HG03354 (cell line): Measurements from ENCODE around the gene PCDHB6.
"Not testable (repeated sequence)": the region's sequence is repeated elsewhere in the genome, so short reads cannot be mapped to it uniquely, and the experiment has no call there.

Source experiments
- ATAC-seq: cut with Tn5 transposase; IDR thresholded peaks from one replicate; pipeline ENCODE4 v1.9.1; 2021; ENCODE audit warnings: mild to moderate bottlenecking; ENCODE audit not compliant: unreplicated experiment, poor library complexity, severe bottlenecking

The PCDHB6 gene

GRCh38 chr5:141199359-141200235, 49.7 kb downstream of the PCDHB6 start, which contains the start of gene PCDHB11:
Gene PCDHB11, plus strand, starts transcription at chr5:141199627. Its CDS starts 148 bp downstream, at chr5:141199775.
- no peak for ATAC-seq

GRCh38 chr5:141201126-141201525, 51.3 kb downstream of the PCDHB6 start:
- not testable (repeated sequence) for ATAC-seq

GRCh38 chr5:141201646-141202045, 51.8 kb downstream of the PCDHB6 start:
- ATAC-seq: not testable (repeated sequence)
